Hepatocyte (in vitro differentiated cells): ENCODE data around the gene NOTUM. TPM values are rescaled to one million over a fixed set of nuclear protein-coding genes. Genes with fewer than 3 reads are reported as not detected.
A peak's percentile ranks its signal among the peaks of the same experiment; 100 is the strongest.

Experiments
- DNase-seq: peaks from one replicate; pipeline ENCODE4 v3.0.0-alpha.2; 2016; ENCODE audit warnings: low spot score
- H2AFZ ChIP-seq: fragments of 200-600 bp; sonication (generic); 2 replicates; pipeline ENCODE4 v1.6.0; 2016; ENCODE audit warnings: antibody characterized with exemption, mild to moderate bottlenecking
- H3K27ac ChIP-seq: fragments of 200-600 bp; sonication (generic); 2 replicates; pipeline ENCODE4 v1.5.1; 2016; ENCODE audit warnings: mild to moderate bottlenecking
- H3K27me3 ChIP-seq: fragments of 200-600 bp; sonication (generic); 2 replicates; pipeline ENCODE4 v1.6.1; 2016
- H3K36me3 ChIP-seq: fragments of 200-600 bp; sonication (generic); replicated peaks from 2 replicates; pipeline ENCODE4 v1.5.1; 2016; ENCODE audit warnings: low read depth; ENCODE audit not compliant: insufficient read depth
- H3K4me1 ChIP-seq: fragments of 200-600 bp; sonication (generic); 2 replicates; pipeline ENCODE4 v1.5.1; 2016; ENCODE audit warnings: mild to moderate bottlenecking, moderate library complexity; ENCODE audit not compliant: insufficient read depth
- H3K4me2 ChIP-seq: fragments of 200-600 bp; sonication (generic); 2 replicates; pipeline ENCODE4 v1.6.0; 2016
- H3K4me3 ChIP-seq: fragments of 200-600 bp; sonication (generic); 2 replicates; pipeline ENCODE4 v1.5.1; 2016; ENCODE audit warnings: mild to moderate bottlenecking
- H3K79me2 ChIP-seq: fragments of 200-600 bp; sonication (generic); 2 replicates; pipeline ENCODE4 v1.6.0; 2017; ENCODE audit warnings: mild to moderate bottlenecking
- H3K9me2 ChIP-seq: fragments of 200-600 bp; sonication (generic); replicated peaks from 2 replicates; pipeline ENCODE4 v1.6.0; 2017; ENCODE audit warnings: mild to moderate bottlenecking; ENCODE audit not compliant: insufficient read depth
- H3K9me3 ChIP-seq: fragments of 200-600 bp; sonication (generic); 2 replicates; pipeline ENCODE4 v1.5.1; 2016; ENCODE audit warnings: low read depth, mild to moderate bottlenecking
- H4K20me1 ChIP-seq: fragments of 200-600 bp; sonication (generic); 2 replicates; pipeline ENCODE4 v1.6.0; 2016; ENCODE audit warnings: mild to moderate bottlenecking; ENCODE audit not compliant: insufficient read depth, poor library complexity, severe bottlenecking
- EZH2 ChIP-seq: fragments of 200-600 bp; sonication (generic); IDR thresholded peaks from 2 replicates; pipeline ENCODE4 v1.6.1; 2016; ENCODE audit warnings: antibody characterized with exemption, mild to moderate bottlenecking, borderline replicate concordance
- EZH2phosphoT487 ChIP-seq: fragments of 200-600 bp; sonication (generic); IDR thresholded peaks from one replicate; pipeline ENCODE4 v1.6.1; 2018; ENCODE audit warnings: antibody characterized with exemption, mild to moderate bottlenecking, low read depth, moderate library complexity; ENCODE audit not compliant: unreplicated experiment, severe bottlenecking
- WGBS: methylation state at CpG from one replicate; pipeline ENCODE4 v1.1.6; 2016; ENCODE audit warnings: low lambda C conversion rate; ENCODE audit errors: missing lambda C conversion rate; 5-methylcytosine and 5-hydroxymethylcytosine counted together
- polyA plus RNA-seq: library from polyadenylated mRNA; unstranded; fragments of >200 nt; fragmentation: Nextera tagmentation; extraction: Ambion mirVana; gene quantifications from 2 replicates; pipeline ENCODE4 v1.2.1, GENCODE V29; 2016
- total RNA-seq: library from RNA; depleted of rRNA; stranded (reverse); fragments of >200 nt; gene quantifications from 2 replicates; pipeline ENCODE4 v1.2.3, GENCODE V29; 2014
- TF ChIP-seq, protein P1 (sequence below): fragments of 200-600 bp; sonication (generic); IDR thresholded peaks from 2 replicates; pipeline ENCODE4 v1.5.1; 2016; ENCODE audit warnings: antibody characterized with exemption, mild to moderate bottlenecking; ENCODE audit not compliant: poor library complexity

The NOTUM gene
- total and polyA plus RNA-seq, 2 experiments from 2014 or later = 1.0 to 4.7 TPM

DNA sequence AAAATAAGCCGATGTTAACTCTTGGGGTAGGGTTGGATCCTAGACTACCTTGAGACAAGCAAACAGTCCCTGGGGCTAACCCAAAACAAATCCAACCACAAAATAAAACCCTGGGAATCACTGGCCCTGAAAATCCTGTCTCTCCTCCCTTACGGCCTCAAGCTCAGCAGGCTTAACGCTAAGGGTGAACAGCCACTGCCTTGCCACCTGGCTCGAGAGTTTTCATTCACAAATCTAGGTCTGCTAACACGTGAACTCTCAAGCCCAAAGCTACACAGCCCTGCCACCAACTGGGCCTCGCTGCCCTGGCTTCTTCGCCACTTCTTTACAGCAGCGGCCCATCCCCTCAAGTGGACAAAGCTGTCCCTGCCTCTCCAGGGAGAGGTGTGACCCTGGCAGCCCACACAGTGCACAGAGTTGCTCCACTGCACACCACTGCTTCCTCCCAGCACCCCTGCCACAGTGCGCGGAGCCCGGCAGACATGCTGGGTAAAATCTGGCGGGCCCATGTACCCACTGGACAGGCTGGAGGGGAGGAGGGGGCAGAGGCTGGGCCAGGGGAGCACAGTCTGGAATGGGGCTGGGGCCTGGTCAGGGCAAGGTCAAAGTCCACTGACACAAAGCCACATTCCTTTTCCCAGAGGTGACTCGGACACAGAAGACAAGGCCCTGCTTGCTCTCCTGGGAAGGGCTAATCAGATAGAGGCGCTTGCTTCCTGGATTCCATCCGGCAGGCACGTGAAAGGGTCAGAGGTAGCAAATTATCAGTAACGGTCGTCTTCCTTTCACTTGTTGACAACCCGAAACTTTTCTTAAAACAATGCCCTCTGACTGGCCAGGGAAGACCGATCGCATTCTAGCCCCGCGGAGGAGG is 50.8 kb downstream of the NOTUM start:
- DNase-seq = peak; percentile 74
- peaks cover 18% of the 10 kb centered on the region for H3K4me1 ChIP-seq
- H3K36me3 ChIP-seq = no peaks in the 10 kb centered on the region
- H3K27me3 ChIP-seq = no peaks in the 10 kb centered on the region
- H3K27ac ChIP-seq = peak overlapping the region; percentile 88
- H3K9me2 ChIP-seq = no peaks in the 10 kb centered on the region
- H3K9me3 ChIP-seq = no peaks in the 10 kb centered on the region
- peaks cover 4% of the 10 kb centered on the region for H4K20me1 ChIP-seq
- TF ChIP-seq EZH2 (no peak), EZH2phosphoT487 (no peak)
- TF ChIP-seq, protein P1, sequence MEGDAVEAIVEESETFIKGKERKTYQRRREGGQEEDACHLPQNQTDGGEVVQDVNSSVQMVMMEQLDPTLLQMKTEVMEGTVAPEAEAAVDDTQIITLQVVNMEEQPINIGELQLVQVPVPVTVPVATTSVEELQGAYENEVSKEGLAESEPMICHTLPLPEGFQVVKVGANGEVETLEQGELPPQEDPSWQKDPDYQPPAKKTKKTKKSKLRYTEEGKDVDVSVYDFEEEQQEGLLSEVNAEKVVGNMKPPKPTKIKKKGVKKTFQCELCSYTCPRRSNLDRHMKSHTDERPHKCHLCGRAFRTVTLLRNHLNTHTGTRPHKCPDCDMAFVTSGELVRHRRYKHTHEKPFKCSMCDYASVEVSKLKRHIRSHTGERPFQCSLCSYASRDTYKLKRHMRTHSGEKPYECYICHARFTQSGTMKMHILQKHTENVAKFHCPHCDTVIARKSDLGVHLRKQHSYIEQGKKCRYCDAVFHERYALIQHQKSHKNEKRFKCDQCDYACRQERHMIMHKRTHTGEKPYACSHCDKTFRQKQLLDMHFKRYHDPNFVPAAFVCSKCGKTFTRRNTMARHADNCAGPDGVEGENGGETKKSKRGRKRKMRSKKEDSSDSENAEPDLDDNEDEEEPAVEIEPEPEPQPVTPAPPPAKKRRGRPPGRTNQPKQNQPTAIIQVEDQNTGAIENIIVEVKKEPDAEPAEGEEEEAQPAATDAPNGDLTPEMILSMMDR = no peak
- peak overlapping the region; percentile 66 for H3K4me3 ChIP-seq
- peak overlapping the region; percentile 98 for H3K4me2 ChIP-seq
- H2AFZ ChIP-seq = no peak overlapping the region
- WGBS = 34% methylated on average over 22 of the region's 23 CpGs
- H3K79me2 ChIP-seq = peaks cover 24% of the 10 kb centered on the region

DNA sequence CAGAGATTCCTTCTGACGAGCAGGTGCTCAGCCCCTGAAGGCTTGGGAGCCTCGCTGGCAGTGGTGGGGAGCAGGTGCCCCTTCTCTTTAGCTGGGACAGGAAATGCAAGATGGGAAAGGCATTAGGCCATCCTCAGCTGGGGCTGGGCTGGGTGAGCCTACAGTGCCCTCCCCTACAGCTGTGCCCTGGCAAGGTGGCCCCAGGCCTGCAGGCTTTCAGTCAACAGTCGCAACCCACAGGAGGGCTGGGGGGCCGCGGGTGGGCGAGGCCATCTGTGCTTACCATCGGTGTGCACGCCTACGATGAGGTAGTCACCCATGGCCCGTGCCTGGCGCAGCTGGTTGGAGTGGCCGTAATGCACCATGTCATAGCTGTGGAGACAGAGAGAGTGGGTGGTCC is 51.8 kb downstream of the NOTUM start:
- Histone ChIP-seq H4K20me1 (peaks cover 4% of the 10 kb centered on the region), H3K4me1 (peaks cover 18% of the 10 kb centered on the region), H3K27me3 (no peaks in the 10 kb centered on the region), H3K27ac (no peak overlapping the region), H3K4me2 (peak overlapping the region; percentile 98), H2AFZ (no peak overlapping the region), H3K36me3 (no peaks in the 10 kb centered on the region), H3K4me3 (no peak overlapping the region), H3K79me2 (peaks cover 18% of the 10 kb centered on the region), H3K9me3 (no peaks in the 10 kb centered on the region), H3K9me2 (no peaks in the 10 kb centered on the region)
- 98% methylated on average over 12 of the region's 12 CpGs for WGBS
- TF ChIP-seq, protein P1 = no peak
- TF ChIP-seq EZH2phosphoT487 = no peak
- no peak for TF ChIP-seq EZH2
- DNase-seq = no peak

DNA sequence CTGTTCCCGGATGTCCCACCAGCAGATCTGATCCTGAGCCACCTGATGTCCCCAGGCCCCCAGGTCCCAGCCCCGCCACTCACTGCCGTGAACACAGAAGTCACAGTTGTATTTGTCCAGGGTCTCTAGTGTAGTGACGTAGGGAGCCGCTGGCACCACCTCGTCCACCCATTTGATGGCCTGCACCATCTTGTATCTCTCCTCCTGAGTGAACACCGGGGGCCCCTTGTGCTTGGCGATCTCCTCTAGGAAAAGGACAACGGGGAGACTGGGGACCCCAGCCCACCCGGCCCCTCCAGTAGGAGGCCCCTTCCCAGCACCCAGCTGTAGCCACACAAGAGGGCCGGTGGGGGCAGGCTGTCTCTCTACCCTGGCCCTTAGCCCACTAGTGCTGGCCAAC is 52.2 kb downstream of the NOTUM start:
- Histone ChIP-seq H3K4me2 (no peak overlapping the region), H3K27me3 (no peaks in the 10 kb centered on the region), H3K9me3 (no peaks in the 10 kb centered on the region), H3K4me1 (peaks cover 18% of the 10 kb centered on the region), H3K79me2 (peaks cover 18% of the 10 kb centered on the region), H2AFZ (no peak overlapping the region), H3K27ac (no peak overlapping the region), H3K4me3 (no peak overlapping the region), H3K9me2 (no peaks in the 10 kb centered on the region), H4K20me1 (peaks cover 4% of the 10 kb centered on the region), H3K36me3 (no peaks in the 10 kb centered on the region)
- no peak for TF ChIP-seq EZH2
- TF ChIP-seq EZH2phosphoT487 = no peak
- TF ChIP-seq, protein P1 = no peak
- 96% methylated on average over 9 of the region's 11 CpGs for WGBS
- no peak for DNase-seq
